Measurements from ENCODE around the gene FAM120B.

Gene FAM120B

GRCh38 chr6:170449835-170450753 lies 143.5 kb downstream of the FAM120B start:
- Histone ChIP-seq H3K4me2 (ENCODE audit: low read length) (no peak overlapping the region), H3K9me2 (replicated peaks; ENCODE audit: control insufficient read depth, low read length) (no peaks in the 10 kb centered on the region), H3F3A (ENCODE audit: control insufficient read depth, insufficient read depth) (no peaks in the 10 kb centered on the region), H3K9me3 (ENCODE audit: control insufficient read depth, insufficient read depth, low read length) (no peaks in the 10 kb centered on the region), H3K36me3 (ENCODE audit: control insufficient read depth, low read length) (no peaks in the 10 kb centered on the region), H4K20me1 (ENCODE audit: control insufficient read depth, insufficient read depth, low read depth, low read length) (no peaks in the 10 kb centered on the region), H3K4me1 (ENCODE audit: control insufficient read depth, low read length) (no peaks in the 10 kb centered on the region), H3K27ac (ENCODE audit: low read depth, low read length) (no peak overlapping the region), H3K79me2 (ENCODE audit: control insufficient read depth, low read length) (no peaks in the 10 kb centered on the region), H3K4me3 (ENCODE audit: low read length) (no peak overlapping the region), H3K27me3 (ENCODE audit: control insufficient read depth, low read length) (no peaks in the 10 kb centered on the region)
- TF ChIP-seq EZH2phosphoT487 (IDR thresholded peaks at IDR 0.05; ENCODE audit: borderline replicate concordance, low read length), result no peak
- TF ChIP-seq, protein P1, sequence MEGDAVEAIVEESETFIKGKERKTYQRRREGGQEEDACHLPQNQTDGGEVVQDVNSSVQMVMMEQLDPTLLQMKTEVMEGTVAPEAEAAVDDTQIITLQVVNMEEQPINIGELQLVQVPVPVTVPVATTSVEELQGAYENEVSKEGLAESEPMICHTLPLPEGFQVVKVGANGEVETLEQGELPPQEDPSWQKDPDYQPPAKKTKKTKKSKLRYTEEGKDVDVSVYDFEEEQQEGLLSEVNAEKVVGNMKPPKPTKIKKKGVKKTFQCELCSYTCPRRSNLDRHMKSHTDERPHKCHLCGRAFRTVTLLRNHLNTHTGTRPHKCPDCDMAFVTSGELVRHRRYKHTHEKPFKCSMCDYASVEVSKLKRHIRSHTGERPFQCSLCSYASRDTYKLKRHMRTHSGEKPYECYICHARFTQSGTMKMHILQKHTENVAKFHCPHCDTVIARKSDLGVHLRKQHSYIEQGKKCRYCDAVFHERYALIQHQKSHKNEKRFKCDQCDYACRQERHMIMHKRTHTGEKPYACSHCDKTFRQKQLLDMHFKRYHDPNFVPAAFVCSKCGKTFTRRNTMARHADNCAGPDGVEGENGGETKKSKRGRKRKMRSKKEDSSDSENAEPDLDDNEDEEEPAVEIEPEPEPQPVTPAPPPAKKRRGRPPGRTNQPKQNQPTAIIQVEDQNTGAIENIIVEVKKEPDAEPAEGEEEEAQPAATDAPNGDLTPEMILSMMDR (IDR thresholded peaks at IDR 0.05; ENCODE audit: low read depth, low read length, poor library complexity, severe bottlenecking), result no peak

DNA sequence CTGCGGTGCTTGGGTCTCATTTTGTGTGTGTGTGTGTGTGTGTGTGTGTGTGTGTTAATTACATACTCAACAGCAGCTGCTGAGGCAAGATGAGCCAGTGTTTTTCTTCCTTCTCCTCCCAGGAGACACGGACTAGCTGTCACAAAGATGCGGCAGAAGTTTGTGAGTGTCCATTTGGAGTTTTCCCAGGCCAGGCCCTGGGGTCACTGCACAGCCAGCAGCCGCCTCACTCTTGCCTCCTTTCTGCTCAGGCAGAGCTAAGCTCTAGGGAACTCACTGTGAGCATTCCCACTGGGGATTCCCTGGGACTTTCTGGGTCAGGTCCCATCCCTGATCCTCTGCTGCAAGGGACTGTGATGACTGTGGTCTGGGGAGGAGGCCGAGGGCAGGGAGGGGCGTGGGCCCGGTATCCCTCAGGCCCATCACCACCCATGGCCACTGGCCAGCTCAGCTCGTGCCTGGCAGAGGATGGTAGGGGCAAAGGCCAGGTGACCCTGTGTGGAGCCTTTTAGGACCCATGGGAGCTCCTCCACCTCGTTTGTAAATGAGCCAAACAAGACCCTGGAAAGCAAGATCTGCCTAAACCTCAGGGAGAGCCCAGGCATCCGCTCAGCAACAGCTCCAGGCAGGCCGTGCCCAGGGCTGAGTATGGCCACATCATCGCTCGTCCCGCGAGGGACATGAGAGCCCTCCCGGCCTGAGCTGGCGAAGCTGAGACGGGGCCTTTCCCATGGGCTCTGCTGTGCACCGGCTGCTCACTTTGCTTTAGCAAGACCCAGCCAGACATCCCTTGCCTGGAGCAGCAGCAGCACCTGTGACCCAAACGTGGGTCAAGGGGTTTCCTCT lies 144.6 kb downstream of the FAM120B start:
- Histone ChIP-seq H3K36me3 (ENCODE audit: control insufficient read depth, low read length) (no peaks in the 10 kb centered on the region), H4K20me1 (ENCODE audit: control insufficient read depth, insufficient read depth, low read depth, low read length) (no peaks in the 10 kb centered on the region), H3K9me2 (replicated peaks; ENCODE audit: control insufficient read depth, low read length) (no peaks in the 10 kb centered on the region), H3K27ac (ENCODE audit: low read depth, low read length) (no peak overlapping the region), H3K27me3 (ENCODE audit: control insufficient read depth, low read length) (no peaks in the 10 kb centered on the region), H3K4me1 (ENCODE audit: control insufficient read depth, low read length) (no peaks in the 10 kb centered on the region), H3K79me2 (ENCODE audit: control insufficient read depth, low read length) (no peaks in the 10 kb centered on the region), H3F3A (ENCODE audit: control insufficient read depth, insufficient read depth) (no peaks in the 10 kb centered on the region), H3K9me3 (ENCODE audit: control insufficient read depth, insufficient read depth, low read length) (no peaks in the 10 kb centered on the region), H3K4me3 (ENCODE audit: low read length) (no peak overlapping the region), H3K4me2 (ENCODE audit: low read length) (no peak overlapping the region)
- TF ChIP-seq, protein P1 (IDR thresholded peaks at IDR 0.05; ENCODE audit: low read depth, low read length, poor library complexity, severe bottlenecking), result no peak
- TF ChIP-seq EZH2phosphoT487 (IDR thresholded peaks at IDR 0.05; ENCODE audit: borderline replicate concordance, low read length), result no peak

- Histone ChIP-seq H3K36me3 (ENCODE audit: control insufficient read depth, low read length) (no peaks in the 10 kb centered on the region), H4K20me1 (ENCODE audit: control insufficient read depth, insufficient read depth, low read depth, low read length) (no peaks in the 10 kb centered on the region), H3K9me2 (replicated peaks; ENCODE audit: control insufficient read depth, low read length) (no peaks in the 10 kb centered on the region), H3F3A (ENCODE audit: control insufficient read depth, insufficient read depth) (no peaks in the 10 kb centered on the region), H3K27ac (ENCODE audit: low read depth, low read length) (no peak overlapping the region), H3K4me1 (ENCODE audit: control insufficient read depth, low read length) (no peaks in the 10 kb centered on the region), H3K4me3 (ENCODE audit: low read length) (no peak overlapping the region), H3K79me2 (ENCODE audit: control insufficient read depth, low read length) (no peaks in the 10 kb centered on the region), H3K27me3 (ENCODE audit: control insufficient read depth, low read length) (no peaks in the 10 kb centered on the region), H3K9me3 (ENCODE audit: control insufficient read depth, insufficient read depth, low read length) (no peaks in the 10 kb centered on the region), H3K4me2 (ENCODE audit: low read length) (no peak overlapping the region)
- no peak for TF ChIP-seq EZH2phosphoT487 (IDR thresholded peaks at IDR 0.05; ENCODE audit: borderline replicate concordance, low read length)
- TF ChIP-seq, protein P1 (IDR thresholded peaks at IDR 0.05; ENCODE audit: low read depth, low read length, poor library complexity, severe bottlenecking), result no peak
Observed at GRCh38 chr6:170451762-170452651, 145.4 kb downstream of the FAM120B start.
